Measurements from ENCODE around the gene MRPL43. TPM values are rescaled to one million over a fixed set of nuclear protein-coding genes. Genes with fewer than 3 reads are reported as not detected.

MRPL43 gene
- total and polyA plus RNA-seq, 10 of the 15 experiments (the other 5 are each of a cell fraction or from before 2014, with no cell fraction given): 16.6 to 108 (median 65.1) TPM

DNA sequence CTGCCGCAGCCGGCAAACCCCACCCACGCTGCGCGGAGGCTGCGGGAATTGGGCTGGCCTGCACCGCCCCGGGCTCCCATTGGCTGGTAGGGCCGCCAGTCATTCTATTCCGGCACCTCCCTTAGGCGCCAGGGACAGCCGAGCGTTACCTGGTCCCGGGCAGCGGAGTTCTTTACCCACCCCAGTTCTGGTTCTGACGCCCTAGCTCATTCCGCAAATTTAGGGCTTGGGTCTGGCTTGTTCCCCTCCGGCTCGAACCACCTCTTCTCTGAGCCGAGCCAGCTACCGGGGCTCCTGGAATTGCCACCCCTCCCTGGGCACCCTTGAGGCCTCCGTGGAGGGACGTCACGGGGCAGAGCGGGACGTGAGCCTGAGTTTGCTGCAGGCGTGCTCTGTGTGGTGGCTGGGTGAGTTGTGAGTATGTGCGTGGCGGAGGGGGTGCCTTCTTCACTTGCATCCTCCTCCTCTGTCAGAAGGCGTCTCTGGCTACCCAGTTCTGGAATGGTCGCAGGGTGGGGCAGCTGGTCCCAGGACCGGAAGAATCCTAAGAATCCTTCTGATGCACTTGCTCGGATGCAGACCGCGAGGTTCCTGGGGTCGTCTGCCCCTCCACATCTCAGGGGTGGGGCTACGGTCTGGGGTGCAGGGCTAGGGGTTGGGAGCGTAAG lies 44.0 kb upstream of the MRPL43 start, which contains the start of the genes PDZD7 and SFXN3 (continued):
- TF ChIP-seq HSF1 (IDR thresholded peaks at IDR 0.05; ENCODE audit: low read depth, low read length): no peak
- peak; percentile 21 for TF ChIP-seq MYC (IDR thresholded peaks at IDR 0.05; ENCODE audit: insufficient read depth, insufficient read length, insufficient replicate concordance, low read length, severe bottlenecking)
- TF ChIP-seq SREBF1 (IDR thresholded peaks at IDR 0.05; ENCODE audit: low read length): no peak
- no peak for TF ChIP-seq HCFC1 (IDR thresholded peaks at IDR 0.05; ENCODE audit: low read length)
- 0 out of 2 replicates have a peak, but pooled peaks have one; percentile 32 for TF ChIP-seq LARP7 (IDR thresholded peaks at IDR 0.05)
- TF ChIP-seq ZNF217 (IDR thresholded peaks at IDR 0.05): no peak
- no peak for TF ChIP-seq IRF5 (IDR thresholded peaks at IDR 0.05; ENCODE audit: borderline replicate concordance)
- no peak for TF ChIP-seq ZBTB33 (IDR thresholded peaks at IDR 0.05)
- TF ChIP-seq, protein P1, sequence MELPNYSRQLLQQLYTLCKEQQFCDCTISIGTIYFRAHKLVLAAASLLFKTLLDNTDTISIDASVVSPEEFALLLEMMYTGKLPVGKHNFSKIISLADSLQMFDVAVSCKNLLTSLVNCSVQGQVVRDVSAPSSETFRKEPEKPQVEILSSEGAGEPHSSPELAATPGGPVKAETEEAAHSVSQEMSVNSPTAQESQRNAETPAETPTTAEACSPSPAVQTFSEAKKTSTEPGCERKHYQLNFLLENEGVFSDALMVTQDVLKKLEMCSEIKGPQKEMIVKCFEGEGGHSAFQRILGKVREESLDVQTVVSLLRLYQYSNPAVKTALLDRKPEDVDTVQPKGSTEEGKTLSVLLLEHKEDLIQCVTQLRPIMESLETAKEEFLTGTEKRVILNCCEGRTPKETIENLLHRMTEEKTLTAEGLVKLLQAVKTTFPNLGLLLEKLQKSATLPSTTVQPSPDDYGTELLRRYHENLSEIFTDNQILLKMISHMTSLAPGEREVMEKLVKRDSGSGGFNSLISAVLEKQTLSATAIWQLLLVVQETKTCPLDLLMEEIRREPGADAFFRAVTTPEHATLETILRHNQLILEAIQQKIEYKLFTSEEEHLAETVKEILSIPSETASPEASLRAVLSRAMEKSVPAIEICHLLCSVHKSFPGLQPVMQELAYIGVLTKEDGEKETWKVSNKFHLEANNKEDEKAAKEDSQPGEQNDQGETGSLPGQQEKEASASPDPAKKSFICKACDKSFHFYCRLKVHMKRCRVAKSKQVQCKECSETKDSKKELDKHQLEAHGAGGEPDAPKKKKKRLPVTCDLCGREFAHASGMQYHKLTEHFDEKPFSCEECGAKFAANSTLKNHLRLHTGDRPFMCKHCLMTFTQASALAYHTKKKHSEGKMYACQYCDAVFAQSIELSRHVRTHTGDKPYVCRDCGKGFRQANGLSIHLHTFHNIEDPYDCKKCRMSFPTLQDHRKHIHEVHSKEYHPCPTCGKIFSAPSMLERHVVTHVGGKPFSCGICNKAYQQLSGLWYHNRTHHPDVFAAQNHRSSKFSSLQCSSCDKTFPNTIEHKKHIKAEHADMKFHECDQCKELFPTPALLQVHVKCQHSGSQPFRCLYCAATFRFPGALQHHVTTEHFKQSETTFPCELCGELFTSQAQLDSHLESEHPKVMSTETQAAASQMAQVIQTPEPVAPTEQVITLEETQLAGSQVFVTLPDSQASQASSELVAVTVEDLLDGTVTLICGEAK (IDR thresholded peaks at IDR 0.05; ENCODE audit: borderline replicate concordance): no peak
- no peak for TF ChIP-seq POLR2AphosphoS5 (IDR thresholded peaks at IDR 0.05; ENCODE audit: low read length)
- no peak for TF ChIP-seq PML (IDR thresholded peaks at IDR 0.05; ENCODE audit: low read length)
- no peak for TF ChIP-seq TAF1 (IDR thresholded peaks at IDR 0.05; ENCODE audit: borderline replicate concordance, low read depth, low read length)
- TF ChIP-seq NFYA (IDR thresholded peaks at IDR 0.05; ENCODE audit: borderline replicate concordance, low read depth, low read length): peak; percentile 51; the same call in 1 of the 2 replicates
- TF ChIP-seq EED (IDR thresholded peaks at IDR 0.05; ENCODE audit: low read depth): no peak
- no peak for TF ChIP-seq NBN (IDR thresholded peaks at IDR 0.05)
- TF ChIP-seq BHLHE40 (IDR thresholded peaks at IDR 0.05; ENCODE audit: borderline replicate concordance in 1 of 2, low read depth in 2 of 2, low read length in 1 of 2): peak in 1 of 2 experiments; percentile 13; a peak in 1 of 4 replicates
- TF ChIP-seq CTCF (IDR thresholded peaks at IDR 0.05 in 2 of 3, conservative IDR thresholded peaks at IDR 0.05 in 1 of 3; ENCODE audit: control insufficient read depth in 2 of 3, extremely low read depth in 1 of 3, insufficient read depth in 1 of 3, low read depth in 3 of 3, low read length in 3 of 3): no peak
- no peak for TF ChIP-seq BACH1 (IDR thresholded peaks at IDR 0.05; ENCODE audit: borderline replicate concordance)
- TF ChIP-seq NFIC (IDR thresholded peaks at IDR 0.05; ENCODE audit: low read depth, low read length): no peak

Data from GM12878 (cell line).